ENCODE measurements around the gene TMEM132D.

- TF ChIP-seq, protein P1, sequence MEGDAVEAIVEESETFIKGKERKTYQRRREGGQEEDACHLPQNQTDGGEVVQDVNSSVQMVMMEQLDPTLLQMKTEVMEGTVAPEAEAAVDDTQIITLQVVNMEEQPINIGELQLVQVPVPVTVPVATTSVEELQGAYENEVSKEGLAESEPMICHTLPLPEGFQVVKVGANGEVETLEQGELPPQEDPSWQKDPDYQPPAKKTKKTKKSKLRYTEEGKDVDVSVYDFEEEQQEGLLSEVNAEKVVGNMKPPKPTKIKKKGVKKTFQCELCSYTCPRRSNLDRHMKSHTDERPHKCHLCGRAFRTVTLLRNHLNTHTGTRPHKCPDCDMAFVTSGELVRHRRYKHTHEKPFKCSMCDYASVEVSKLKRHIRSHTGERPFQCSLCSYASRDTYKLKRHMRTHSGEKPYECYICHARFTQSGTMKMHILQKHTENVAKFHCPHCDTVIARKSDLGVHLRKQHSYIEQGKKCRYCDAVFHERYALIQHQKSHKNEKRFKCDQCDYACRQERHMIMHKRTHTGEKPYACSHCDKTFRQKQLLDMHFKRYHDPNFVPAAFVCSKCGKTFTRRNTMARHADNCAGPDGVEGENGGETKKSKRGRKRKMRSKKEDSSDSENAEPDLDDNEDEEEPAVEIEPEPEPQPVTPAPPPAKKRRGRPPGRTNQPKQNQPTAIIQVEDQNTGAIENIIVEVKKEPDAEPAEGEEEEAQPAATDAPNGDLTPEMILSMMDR (IDR thresholded peaks at IDR 0.05): no peak
- TF ChIP-seq ZNF263 (CRISPR knock-in tag; IDR thresholded peaks at IDR 0.05; ENCODE audit: low read depth) (no peak), ZSCAN18 (CRISPR knock-in tag; IDR thresholded peaks at IDR 0.05) (no peak), MAX (CRISPR knock-in tag; IDR thresholded peaks at IDR 0.05) (no peak), NFE2L1 (CRISPR knock-in tag; IDR thresholded peaks at IDR 0.05) (no peak), USF2 (CRISPR knock-in tag; IDR thresholded peaks at IDR 0.05) (no peak), ELF4 (CRISPR knock-in tag; IDR thresholded peaks at IDR 0.05; ENCODE audit: low read depth) (no peak), NR2C2 (CRISPR knock-in tag; IDR thresholded peaks at IDR 0.05) (no peak), PRDM15 (CRISPR knock-in tag; IDR thresholded peaks at IDR 0.05) (no peak), RELA (CRISPR knock-in tag; IDR thresholded peaks at IDR 0.05; ENCODE audit: borderline replicate concordance) (no peak)
Observed at GRCh38 chr12:129082441-129082840, 821.4 kb downstream of the TMEM132D start.

Measured in WTC11 (cell line).